Measurements from ENCODE around the gene MYOF. TPM values are rescaled to one million over a fixed set of nuclear protein-coding genes. Genes with fewer than 3 reads are reported as not detected.

The MYOF gene
- total RNA-seq, 1 donor from 2014 or later, result 68.2 TPM

DNA sequence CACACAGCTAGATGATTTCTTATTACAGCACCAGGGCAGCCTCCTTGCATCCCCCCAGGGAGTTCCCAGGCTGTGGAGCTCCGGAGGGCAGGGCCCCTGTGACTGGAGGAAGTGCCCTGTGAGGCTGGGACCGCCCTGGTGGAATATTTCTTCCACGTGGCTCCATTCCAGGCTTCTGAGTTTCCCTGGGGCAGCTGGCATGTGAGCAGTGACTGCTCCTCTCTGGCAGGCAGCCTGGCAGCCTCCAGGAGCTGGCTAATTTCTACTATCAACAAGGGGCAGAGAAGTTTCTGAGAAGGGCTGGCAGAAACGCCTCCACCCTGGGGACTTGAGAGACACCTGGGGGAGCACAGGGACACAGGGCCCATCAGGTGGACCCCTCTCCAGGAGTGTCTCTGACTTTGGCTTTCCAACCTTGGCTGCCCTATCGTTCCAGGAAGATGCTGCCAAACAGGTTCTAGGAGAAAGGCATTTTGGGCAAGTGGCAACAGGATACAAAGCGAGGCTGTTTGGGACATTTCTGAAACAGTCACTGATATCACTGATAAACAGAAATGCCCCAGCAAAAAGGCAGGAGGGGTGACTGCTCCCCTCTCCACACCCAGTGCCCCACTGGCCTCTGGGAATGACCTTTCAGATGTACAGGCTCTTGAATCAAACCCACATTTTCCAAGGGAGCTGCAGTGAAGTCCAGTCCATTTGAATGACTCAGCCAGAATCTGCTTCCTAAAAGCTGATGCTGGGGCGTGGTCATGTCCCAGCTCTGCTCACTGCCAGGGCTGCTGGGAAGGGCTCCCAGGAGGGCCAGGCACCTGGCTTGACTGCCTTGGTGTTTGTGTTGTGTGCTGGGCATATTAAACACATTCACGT lies 16.1 kb downstream of the MYOF start:
- TF ChIP-seq, protein P1, sequence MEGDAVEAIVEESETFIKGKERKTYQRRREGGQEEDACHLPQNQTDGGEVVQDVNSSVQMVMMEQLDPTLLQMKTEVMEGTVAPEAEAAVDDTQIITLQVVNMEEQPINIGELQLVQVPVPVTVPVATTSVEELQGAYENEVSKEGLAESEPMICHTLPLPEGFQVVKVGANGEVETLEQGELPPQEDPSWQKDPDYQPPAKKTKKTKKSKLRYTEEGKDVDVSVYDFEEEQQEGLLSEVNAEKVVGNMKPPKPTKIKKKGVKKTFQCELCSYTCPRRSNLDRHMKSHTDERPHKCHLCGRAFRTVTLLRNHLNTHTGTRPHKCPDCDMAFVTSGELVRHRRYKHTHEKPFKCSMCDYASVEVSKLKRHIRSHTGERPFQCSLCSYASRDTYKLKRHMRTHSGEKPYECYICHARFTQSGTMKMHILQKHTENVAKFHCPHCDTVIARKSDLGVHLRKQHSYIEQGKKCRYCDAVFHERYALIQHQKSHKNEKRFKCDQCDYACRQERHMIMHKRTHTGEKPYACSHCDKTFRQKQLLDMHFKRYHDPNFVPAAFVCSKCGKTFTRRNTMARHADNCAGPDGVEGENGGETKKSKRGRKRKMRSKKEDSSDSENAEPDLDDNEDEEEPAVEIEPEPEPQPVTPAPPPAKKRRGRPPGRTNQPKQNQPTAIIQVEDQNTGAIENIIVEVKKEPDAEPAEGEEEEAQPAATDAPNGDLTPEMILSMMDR (IDR thresholded peaks at IDR 0.05), result no peak
- H3K27ac ChIP-seq, result peak overlapping the region; percentile 86 to 96
- no peaks in the 10 kb centered on the region for H3K9me3 ChIP-seq
- intact Hi-C loops (cut with DNase I), result loop anchor here (1.0 kb wide), 1 partner anchor 30 kb away; no protein-coding TSS in a partner anchor
- H3K4me1 ChIP-seq, result peaks cover 33 to 76% of the 10 kb centered on the region in 2 donors
- peaks cover 4 to 6% of the 10 kb centered on the region in 2 donors for H3K36me3 ChIP-seq
- peak overlapping the region in 1 of 2 donors; percentile 39 for H3K4me3 ChIP-seq
- H3K27me3 ChIP-seq, result no peaks in the 10 kb centered on the region
- peak; percentile 90 to 98 for DNase-seq (ENCODE audit: low spot score in 2 of 2)

DNA sequence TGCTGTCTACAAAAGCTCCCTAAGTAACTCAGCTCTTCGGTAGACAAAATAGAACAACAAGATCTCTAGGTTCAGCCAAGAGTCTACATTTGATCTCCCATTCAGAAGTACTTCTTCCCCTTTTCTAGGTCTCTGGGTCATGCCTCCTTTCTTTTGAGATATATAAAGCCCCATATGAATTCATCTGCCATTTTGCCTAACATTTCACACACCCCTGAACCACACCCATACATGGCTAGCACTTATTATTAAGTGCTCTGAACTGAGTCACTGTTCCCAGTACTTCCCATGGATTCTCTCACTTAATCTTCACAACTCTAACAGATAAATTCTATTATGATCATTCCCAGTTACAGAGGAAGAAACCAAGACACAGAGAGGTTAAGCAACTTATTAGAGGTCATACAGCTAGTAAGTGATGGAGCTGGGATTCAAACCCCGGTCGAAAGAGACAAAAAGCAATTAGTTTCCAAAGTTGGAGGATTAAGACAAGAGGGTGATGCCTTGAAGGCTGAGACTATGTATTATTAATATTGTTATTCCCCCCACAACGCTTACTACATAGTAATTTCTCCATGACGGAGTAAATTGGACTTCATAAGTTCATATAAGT lies 17.3 kb downstream of the MYOF start:
- Histone ChIP-seq H3K4me1 (peaks cover 33 to 75% of the 10 kb centered on the region in 2 donors), H3K36me3 (peaks cover 4 to 8% of the 10 kb centered on the region in 2 donors), H3K9me3 (no peaks in the 10 kb centered on the region), H3K27ac (peak overlapping the region; percentile 86 to 96), H3K4me3 (peak overlapping the region in 1 of 2 donors; percentile 4), H3K27me3 (no peaks in the 10 kb centered on the region)
- TF ChIP-seq, protein P1 (IDR thresholded peaks at IDR 0.05), result no peak
- intact Hi-C loops (cut with DNase I), result no loop called here
- DNase-seq (ENCODE audit: low spot score in 2 of 2), result no peak

- Histone ChIP-seq H3K4me3 (peak overlapping the region in 1 of 2 donors; percentile 4), H3K4me1 (peaks cover 33 to 76% of the 10 kb centered on the region in 2 donors), H3K9me3 (no peaks in the 10 kb centered on the region), H3K27ac (peak overlapping the region; percentile 86 to 96), H3K27me3 (no peaks in the 10 kb centered on the region), H3K36me3 (peaks cover 3 to 4% of the 10 kb centered on the region in 2 donors)
- intact Hi-C loops (cut with DNase I), result no loop called here
- TF ChIP-seq, protein P1 (IDR thresholded peaks at IDR 0.05), result no peak
- DNase-seq (ENCODE audit: low spot score in 2 of 2), result peak in 1 of 2 donors; percentile 79
These were observed 18.2 kb downstream of the MYOF start for GRCh38 chr10:93463723-93464476.

DNA sequence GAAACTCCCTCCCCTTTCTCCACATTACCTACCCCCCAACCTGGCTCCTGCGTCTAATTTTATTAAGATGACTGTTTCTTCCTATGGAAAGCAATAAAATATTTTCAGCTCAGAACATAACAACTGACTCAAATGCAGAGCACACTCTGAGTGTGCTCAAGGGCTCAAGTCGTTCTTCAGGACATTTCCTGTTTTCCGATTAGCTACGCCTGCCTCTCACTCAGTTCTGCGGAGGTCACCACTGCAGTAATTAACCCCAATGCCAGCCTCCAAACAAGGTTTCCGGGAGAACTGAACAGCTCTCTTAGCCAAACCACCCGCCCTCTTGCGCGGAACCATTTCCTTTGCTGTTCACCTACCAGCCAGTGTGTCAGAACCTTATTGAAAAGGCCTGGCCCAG lies 19.3 kb downstream of the MYOF start:
- H3K27me3 ChIP-seq, result no peaks in the 10 kb centered on the region

GRCh38 chr10:93462371-93462770 lies 19.8 kb downstream of the MYOF start:
- intact Hi-C loops (cut with DNase I), result no loop called here
- Histone ChIP-seq H3K4me1 (peaks cover 34 to 80% of the 10 kb centered on the region in 2 donors), H3K27ac (peak overlapping the region; percentile 86 to 96), H3K36me3 (peaks cover 0 to 2% of the 10 kb centered on the region in 2 donors), H3K4me3 (no peak overlapping the region), H3K27me3 (no peaks in the 10 kb centered on the region), H3K9me3 (no peaks in the 10 kb centered on the region)
- no peak for DNase-seq (ENCODE audit: low spot score in 2 of 2)
- TF ChIP-seq, protein P1 (IDR thresholded peaks at IDR 0.05), result no peak

More for the DNA sequence above, 19.3 kb downstream of the MYOF start:
- Histone ChIP-seq H3K36me3 (peaks cover 0 to 2% of the 10 kb centered on the region in 2 donors), H3K27ac (peak overlapping the region; percentile 86 to 96), H3K4me3 (no peak overlapping the region), H3K9me3 (no peaks in the 10 kb centered on the region), H3K4me1 (peaks cover 34 to 75% of the 10 kb centered on the region in 2 donors)
- intact Hi-C loops (cut with DNase I), result no loop called here
- TF ChIP-seq, protein P1 (IDR thresholded peaks at IDR 0.05), result no peak
- DNase-seq (ENCODE audit: low spot score in 2 of 2), result peak in 1 of 2 donors; percentile 79
